ENCODE data around the gene WBP4.

Gene WBP4

GRCh38 chr13:41107104-41107571, 45.8 kb downstream of the WBP4 start:
- Histone ChIP-seq H4K20me1 (ENCODE audit: insufficient read depth, low read length) (no peaks in the 10 kb centered on the region), H3K9ac (ENCODE audit: low read length) (no peak overlapping the region), H3K4me3 (ENCODE audit: low read length) (no peak overlapping the region), H3K36me3 (replicated peaks; ENCODE audit: low read depth, low read length) (no peaks in the 10 kb centered on the region), H3K9me3 (ENCODE audit: insufficient read depth, low read length) (no peaks in the 10 kb centered on the region), H3K4me2 (ENCODE audit: low read length) (no peak overlapping the region), H3K4me1 (ENCODE audit: low read length) (no peaks in the 10 kb centered on the region), H2AFZ (ENCODE audit: low read depth, low read length) (no peak overlapping the region), H3K27ac (ENCODE audit: low read length) (no peak overlapping the region), H3K27me3 (ENCODE audit: low read depth, low read length) (no peaks in the 10 kb centered on the region), H3K79me2 (ENCODE audit: low read length) (no peaks in the 10 kb centered on the region)
- TF ChIP-seq EZH2phosphoT487 (IDR thresholded peaks at IDR 0.05; ENCODE audit: low read depth) (no peak), CTCF (IDR thresholded peaks at IDR 0.05; ENCODE audit: low read depth, low read length) (no peak)

- no peaks in the 10 kb centered on the region for H3K4me1 ChIP-seq (ENCODE audit: low read length)
- no peak overlapping the region for H3K4me2 ChIP-seq (ENCODE audit: low read length)
- no peaks in the 10 kb centered on the region for H3K36me3 ChIP-seq (replicated peaks; ENCODE audit: low read depth, low read length)
- H3K27ac ChIP-seq (ENCODE audit: low read length), result no peak overlapping the region
- TF ChIP-seq CTCF (IDR thresholded peaks at IDR 0.05; ENCODE audit: low read depth, low read length) (no peak), EZH2phosphoT487 (IDR thresholded peaks at IDR 0.05; ENCODE audit: low read depth) (no peak)
- no peak overlapping the region for H3K4me3 ChIP-seq (ENCODE audit: low read length)
- H3K79me2 ChIP-seq (ENCODE audit: low read length), result no peaks in the 10 kb centered on the region
- H2AFZ ChIP-seq (ENCODE audit: low read depth, low read length), result no peak overlapping the region
- H3K9ac ChIP-seq (ENCODE audit: low read length), result no peak overlapping the region
- no peaks in the 10 kb centered on the region for H3K9me3 ChIP-seq (ENCODE audit: insufficient read depth, low read length)
- no peaks in the 10 kb centered on the region for H3K27me3 ChIP-seq (ENCODE audit: low read depth, low read length)
- no peaks in the 10 kb centered on the region for H4K20me1 ChIP-seq (ENCODE audit: insufficient read depth, low read length)
Observed at GRCh38 chr13:41107584-41108014, 46.3 kb downstream of the WBP4 start.

GRCh38 chr13:41111454-41111853, 50.1 kb downstream of the WBP4 start:
- H3K9ac ChIP-seq (ENCODE audit: low read length), result no peak overlapping the region
- no peaks in the 10 kb centered on the region for H3K79me2 ChIP-seq (ENCODE audit: low read length)
- H3K4me2 ChIP-seq (ENCODE audit: low read length), result no peak overlapping the region
- no peaks in the 10 kb centered on the region for H3K4me1 ChIP-seq (ENCODE audit: low read length)
- H3K4me3 ChIP-seq (ENCODE audit: low read length), result no peak overlapping the region
- no peaks in the 10 kb centered on the region for H3K36me3 ChIP-seq (replicated peaks; ENCODE audit: low read depth, low read length)
- H3K27me3 ChIP-seq (ENCODE audit: low read depth, low read length), result no peaks in the 10 kb centered on the region
- no peak overlapping the region for H2AFZ ChIP-seq (ENCODE audit: low read depth, low read length)
- H3K9me3 ChIP-seq (ENCODE audit: insufficient read depth, low read length), result no peaks in the 10 kb centered on the region
- TF ChIP-seq EZH2phosphoT487 (IDR thresholded peaks at IDR 0.05; ENCODE audit: low read depth) (no peak), CTCF (IDR thresholded peaks at IDR 0.05; ENCODE audit: low read depth, low read length) (no peak)
- H4K20me1 ChIP-seq (ENCODE audit: insufficient read depth, low read length), result no peaks in the 10 kb centered on the region
- no peak overlapping the region for H3K27ac ChIP-seq (ENCODE audit: low read length)

GRCh38 chr13:41117869-41118268, 56.6 kb downstream of the WBP4 start:
- H3K27ac ChIP-seq (ENCODE audit: low read length), result no peak overlapping the region
- no peak overlapping the region for H2AFZ ChIP-seq (ENCODE audit: low read depth, low read length)
- H3K27me3 ChIP-seq (ENCODE audit: low read depth, low read length), result no peaks in the 10 kb centered on the region

More at GRCh38 chr13:41117869-41118268, 56.6 kb downstream of the WBP4 start:
- Histone ChIP-seq H3K4me1 (ENCODE audit: low read length) (no peaks in the 10 kb centered on the region), H3K36me3 (replicated peaks; ENCODE audit: low read depth, low read length) (no peaks in the 10 kb centered on the region), H3K9me3 (ENCODE audit: insufficient read depth, low read length) (no peaks in the 10 kb centered on the region), H3K9ac (ENCODE audit: low read length) (no peak overlapping the region), H3K79me2 (ENCODE audit: low read length) (no peaks in the 10 kb centered on the region), H4K20me1 (ENCODE audit: insufficient read depth, low read length) (no peaks in the 10 kb centered on the region), H3K4me3 (ENCODE audit: low read length) (no peak overlapping the region), H3K4me2 (ENCODE audit: low read length) (no peak overlapping the region)
- TF ChIP-seq CTCF (IDR thresholded peaks at IDR 0.05; ENCODE audit: low read depth, low read length), result no peak
